Muscle of leg (tissue), 11 donors: ENCODE results near the gene TUBD1. TPM values are rescaled to one million over a fixed set of nuclear protein-coding genes. Genes with fewer than 3 reads are reported as not detected.

Source experiments
- DNase-seq: peaks from one replicate; pipeline ENCODE4 v3.0.0; 2013
- H3K27ac ChIP-seq: one replicate; pipeline ENCODE4 v1.5.1; 2013; ENCODE audit warnings: mild to moderate bottlenecking, low read length, control low read depth
- H3K27me3 ChIP-seq: one replicate; pipeline ENCODE4 v1.6.1; 2013; ENCODE audit warnings: low read length; ENCODE audit not compliant: control insufficient read depth, insufficient read depth
- H3K36me3 ChIP-seq: one replicate; pipeline ENCODE4 v1.6.1; 2013; ENCODE audit warnings: low read length; ENCODE audit not compliant: control insufficient read depth, insufficient read depth
- H3K4me1 ChIP-seq: one replicate; pipeline ENCODE4 v1.6.1; 2013; ENCODE audit warnings: low read length; ENCODE audit not compliant: control insufficient read depth, insufficient read depth
- H3K4me3 ChIP-seq: one replicate; pipeline ENCODE4 v1.5.1; 2013; ENCODE audit warnings: low read length, control low read depth
- H3K9me3 ChIP-seq: replicated peaks from 2 replicates; pipeline ENCODE4 v1.6.1; 2013; ENCODE audit warnings: low read depth, low read length; ENCODE audit not compliant: control insufficient read depth
- WGBS: methylation state at CpG from one replicate; pipeline ENCODE4 v1.1.5; 2013; ENCODE audit warnings: missing lambda C conversion rate; ENCODE audit not compliant: insufficient coverage; 5-methylcytosine and 5-hydroxymethylcytosine counted together
- polyA plus RNA-seq, 8 donors: library from polyadenylated mRNA; unstranded; fragments of 120-200 nt; gene quantifications; one replicate each; pipeline versions ENCODE4 v1.2.1 to v1.2.3, GENCODE V29; 2013; ENCODE audit warnings: inconsistent platforms in 1 of 8, low replicate concordance in 1 of 8; ENCODE audit not compliant: insufficient read length in 8 of 8, insufficient read depth in 1 of 8
- total RNA-seq: library from RNA; stranded (reverse); fragments of 120-200 nt; gene quantifications from one replicate; pipeline ENCODE4 v1.2.4, GENCODE V29; 2013

TUBD1 gene
- total and polyA plus RNA-seq, 9 donors, result 7.2 to 12.4 (median 9.9) TPM

- H3K36me3 ChIP-seq, result peaks cover 4% of the 10 kb centered on the region
- H3K9me3 ChIP-seq, result no peaks in the 10 kb centered on the region
- no peaks in the 10 kb centered on the region for H3K27me3 ChIP-seq
- H3K4me1 ChIP-seq, result peaks cover 14% of the 10 kb centered on the region
- peak; percentile 58 for DNase-seq
- 100% methylated on average over 1 of the region's 4 CpGs for WGBS
- no peak overlapping the region for H3K27ac ChIP-seq
- no peak overlapping the region for H3K4me3 ChIP-seq
Measured at GRCh38 chr17:59826706-59827453, 65.9 kb downstream of the TUBD1 start.

GRCh38 chr17:59825533-59826322 lies 67.0 kb downstream of the TUBD1 start:
- Histone ChIP-seq H3K36me3 (peaks cover 4% of the 10 kb centered on the region), H3K4me3 (no peak overlapping the region), H3K9me3 (no peaks in the 10 kb centered on the region), H3K27ac (no peak overlapping the region), H3K27me3 (no peaks in the 10 kb centered on the region), H3K4me1 (peaks cover 14% of the 10 kb centered on the region)
- WGBS, result no CpG with 5 or more reads among the region's 5 CpGs
- DNase-seq, result peak; percentile 69

DNA sequence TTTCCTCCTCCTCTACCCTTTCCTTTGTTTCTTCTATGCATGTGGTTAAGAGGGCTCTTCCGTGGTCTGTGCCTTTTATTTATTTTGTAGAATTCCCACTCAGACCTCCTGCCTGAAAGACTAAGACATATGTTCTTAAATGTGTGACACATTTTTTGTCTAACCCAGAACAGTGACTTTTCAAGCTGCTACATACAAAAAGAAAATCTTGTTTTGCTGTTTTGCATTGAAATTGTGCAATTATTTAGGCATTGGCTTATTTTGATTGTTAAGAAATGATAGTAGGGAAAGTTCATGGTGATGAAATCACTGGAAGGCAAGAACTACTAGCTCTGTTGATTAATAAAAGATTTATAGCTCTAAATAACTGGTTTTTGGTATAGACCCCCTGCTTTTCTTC lies 76.8 kb downstream of the TUBD1 start:
- H3K36me3 ChIP-seq, result peaks cover 8% of the 10 kb centered on the region
- no peak overlapping the region for H3K27ac ChIP-seq
- no peak overlapping the region for H3K4me3 ChIP-seq
- WGBS, result no CpG with 5 or more reads among the region's 1 CpG
- no peaks in the 10 kb centered on the region for H3K4me1 ChIP-seq
- no peaks in the 10 kb centered on the region for H3K9me3 ChIP-seq
- H3K27me3 ChIP-seq, result no peaks in the 10 kb centered on the region
- no peak for DNase-seq

DNA sequence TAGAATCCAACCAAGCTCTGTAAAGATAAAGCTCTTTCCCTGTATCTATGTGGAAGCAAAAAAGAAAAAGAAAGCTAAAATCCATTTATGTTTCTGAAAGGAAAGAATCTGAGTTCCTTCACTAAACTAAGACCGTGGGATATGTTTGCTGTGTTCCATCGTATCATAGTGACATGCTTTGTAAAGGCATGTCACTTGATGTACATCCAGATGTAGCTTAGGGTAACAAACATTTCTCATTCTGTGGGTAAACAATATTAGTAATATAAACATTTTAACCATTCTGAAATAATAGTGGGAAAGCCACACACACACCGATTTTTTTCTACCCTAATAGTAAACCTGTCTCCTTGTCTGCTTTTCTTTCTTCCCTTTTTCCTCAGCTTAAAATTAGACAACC lies 78.1 kb downstream of the TUBD1 start:
- Histone ChIP-seq H3K9me3 (no peaks in the 10 kb centered on the region), H3K27me3 (no peaks in the 10 kb centered on the region), H3K4me3 (no peak overlapping the region), H3K4me1 (no peaks in the 10 kb centered on the region), H3K36me3 (peaks cover 8% of the 10 kb centered on the region), H3K27ac (no peak overlapping the region)
- no peak for DNase-seq
- WGBS, result no CpG with 5 or more reads among the region's 3 CpGs

- no peak overlapping the region for H3K4me3 ChIP-seq
- no peaks in the 10 kb centered on the region for H3K9me3 ChIP-seq
- no peaks in the 10 kb centered on the region for H3K4me1 ChIP-seq
- no peak overlapping the region for H3K27ac ChIP-seq
- DNase-seq, result no peak
- H3K36me3 ChIP-seq, result peaks cover 5% of the 10 kb centered on the region
- H3K27me3 ChIP-seq, result no peaks in the 10 kb centered on the region
- no CpG with 5 or more reads among the region's 1 CpG for WGBS
Measured at GRCh38 chr17:59814276-59814675, 78.5 kb downstream of the TUBD1 start.

GRCh38 chr17:59812139-59812538 lies 80.6 kb downstream of the TUBD1 start:
- peaks cover 4% of the 10 kb centered on the region for H3K36me3 ChIP-seq
- no peaks in the 10 kb centered on the region for H3K9me3 ChIP-seq
- DNase-seq, result no peak
- 100% methylated on average over 1 of the region's 3 CpGs for WGBS
- no peaks in the 10 kb centered on the region for H3K4me1 ChIP-seq
- H3K4me3 ChIP-seq, result no peak overlapping the region
- H3K27ac ChIP-seq, result no peak overlapping the region
- no peaks in the 10 kb centered on the region for H3K27me3 ChIP-seq

DNA sequence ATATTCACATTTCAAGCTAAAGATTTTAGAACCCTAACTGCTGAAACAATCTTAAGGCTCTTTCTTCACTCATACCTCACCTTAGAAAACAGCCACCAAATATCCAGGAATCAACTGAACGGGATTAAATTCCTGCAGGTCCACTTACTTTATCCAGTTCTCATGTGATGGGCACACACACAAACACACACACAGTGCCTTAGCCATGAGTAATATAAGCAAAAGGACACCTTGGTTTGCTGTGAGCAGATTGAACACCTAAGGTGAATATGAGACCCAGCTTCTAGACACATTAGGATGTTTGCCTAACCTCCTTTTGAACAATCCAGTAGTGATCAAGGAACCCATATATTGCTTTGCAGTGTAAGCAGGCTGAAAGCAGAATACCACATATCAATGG lies 81.5 kb downstream of the TUBD1 start:
- DNase-seq, result no peak
- no CpG with 5 or more reads among the region's 1 CpG for WGBS
- Histone ChIP-seq H3K36me3 (peaks cover 4% of the 10 kb centered on the region), H3K27ac (no peak overlapping the region), H3K9me3 (no peaks in the 10 kb centered on the region), H3K4me1 (no peaks in the 10 kb centered on the region), H3K27me3 (no peaks in the 10 kb centered on the region), H3K4me3 (no peak overlapping the region)

DNA sequence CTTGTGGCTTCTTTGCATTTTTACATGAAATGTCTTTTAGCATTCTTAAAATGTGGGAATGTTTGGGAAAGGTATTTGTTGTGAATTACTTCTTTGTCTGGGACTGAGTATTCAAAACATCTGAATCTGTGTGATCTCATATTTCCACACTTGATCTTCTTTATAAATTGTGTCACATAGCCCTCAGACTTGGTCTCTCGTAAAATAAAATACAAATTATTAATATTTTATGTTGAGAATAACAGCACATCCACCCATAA lies 81.9 kb downstream of the TUBD1 start:
- no peak for DNase-seq
- no CpG with 5 or more reads among the region's 1 CpG for WGBS

More for the DNA sequence above, 81.9 kb downstream of the TUBD1 start:
- Histone ChIP-seq H3K4me3 (no peak overlapping the region), H3K4me1 (no peaks in the 10 kb centered on the region), H3K9me3 (no peaks in the 10 kb centered on the region), H3K27ac (no peak overlapping the region), H3K27me3 (no peaks in the 10 kb centered on the region), H3K36me3 (peaks cover 4% of the 10 kb centered on the region)

Other genes with a start within 250 kb of the TUBD1 start
- gene PTRH2, start 185.5 kb downstream of the TUBD1 start, total RNA-seq, result 14.4 TPM
- gene PTRH2, start 185.5 kb downstream of the TUBD1 start, polyA plus RNA-seq, result 10 to 100 TPM; 10.9 to 20.1 (median 16.3) TPM
- 52.0 TPM for gene VMP1, start 185.3 kb downstream of the TUBD1 start, total RNA-seq
- gene VMP1, start 185.3 kb downstream of the TUBD1 start, polyA plus RNA-seq, result 10 to 100 TPM; 45.2 to 65.2 (median 50.7) TPM
- gene RPS6KB1, start 178 bp upstream of the TUBD1 start, total RNA-seq, result 29.7 TPM
- 10 to 100 TPM; 29.4 to 38.5 (median 34.2) TPM for gene RPS6KB1, start 178 bp upstream of the TUBD1 start, polyA plus RNA-seq
- gene RNFT1, start 71.8 kb upstream of the TUBD1 start, total RNA-seq, result 9.5 TPM
- 10 to 100 TPM in 7 of 8 donors, 1 to 10 TPM in 1; 9.0 to 19.3 (median 14.6) TPM for gene RNFT1, start 71.8 kb upstream of the TUBD1 start, polyA plus RNA-seq
- gene HEATR6, start 186.0 kb upstream of the TUBD1 start, total RNA-seq, result 16.0 TPM
- 10 to 100 TPM; 14.0 to 19.9 (median 18.0) TPM for gene HEATR6, start 186.0 kb upstream of the TUBD1 start, polyA plus RNA-seq